Skeletal muscle satellite cell (primary cell): Measurements from ENCODE around the gene CLSTN1. TPM values are rescaled to one million over a fixed set of nuclear protein-coding genes. Genes with fewer than 3 reads are reported as not detected.

ENCODE experiments used
- H3K27me3 ChIP-seq: 2 replicates; pipeline ENCODE4 v1.7.0; 2013; ENCODE audit warnings: low read length; ENCODE audit not compliant: control insufficient read depth, insufficient read depth
- H3K36me3 ChIP-seq: 2 replicates; pipeline ENCODE4 v1.7.0; 2013; ENCODE audit warnings: mild to moderate bottlenecking, control low read depth, low read length; ENCODE audit not compliant: insufficient read depth
- H3K4me1 ChIP-seq: 2 replicates; pipeline ENCODE4 v1.7.0; 2013; ENCODE audit warnings: low read length; ENCODE audit not compliant: control insufficient read depth, insufficient read depth
- H3K4me2 ChIP-seq: 2 replicates; pipeline ENCODE4 v1.7.0; 2013; ENCODE audit warnings: mild to moderate bottlenecking, low read length
- H3K4me3 ChIP-seq: 2 replicates; pipeline ENCODE4 v1.7.0; 2013; ENCODE audit warnings: low read length
- H3K9ac ChIP-seq: 2 replicates; pipeline ENCODE4 v1.7.0; 2013; ENCODE audit warnings: mild to moderate bottlenecking, low read depth, low read length, moderate library complexity
- H3K9me3 ChIP-seq: replicated peaks from 2 replicates; pipeline ENCODE4 v1.7.0; 2013; ENCODE audit warnings: mild to moderate bottlenecking, control low read depth, low read length
- total RNA-seq: library from RNA; depleted of rRNA; stranded (reverse); fragments of >200 nt; gene quantifications from 2 replicates; pipeline ENCODE4 v1.2.3, GENCODE V29; 2012; rRNA removed

Gene CLSTN1
- total RNA-seq, result 52.2 and 57.3 TPM in 2 replicates

DNA sequence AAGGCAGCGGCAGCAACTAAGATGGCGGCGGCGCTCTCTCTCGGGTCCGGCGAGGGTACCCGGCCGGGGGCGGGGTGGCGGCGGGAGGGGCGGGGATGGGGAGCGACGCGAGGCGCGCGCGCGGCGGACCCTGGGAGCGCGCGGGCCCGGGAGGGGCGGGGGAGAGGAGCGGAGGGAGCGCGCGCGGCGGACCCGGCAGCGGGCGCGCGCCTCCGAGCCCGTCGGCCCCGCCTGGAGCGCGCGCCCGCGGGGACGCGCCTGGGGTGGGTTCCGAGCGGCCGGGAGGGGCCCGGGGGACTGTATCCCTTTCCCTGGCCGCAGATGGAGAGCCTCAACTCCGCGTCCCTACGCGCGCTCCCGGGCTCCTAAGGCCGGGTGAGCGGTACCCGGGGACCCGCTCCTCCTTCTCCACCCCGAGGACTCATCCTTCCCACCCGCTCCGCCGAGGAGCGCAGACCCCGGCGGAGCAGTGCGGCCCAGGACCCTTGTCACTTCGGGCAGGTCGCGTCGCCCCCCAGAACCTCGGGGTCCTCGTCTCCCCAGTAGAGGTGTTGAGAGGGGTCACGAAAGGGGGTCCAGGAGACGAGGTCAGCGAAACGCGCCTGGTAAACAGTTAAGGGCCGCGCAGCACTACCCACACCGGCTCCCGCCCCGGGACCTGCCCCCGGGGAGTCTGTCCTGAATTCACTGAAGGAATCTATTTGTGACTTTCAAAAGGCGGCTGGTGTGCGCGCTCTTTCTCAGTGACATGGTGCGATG, at the start of gene CLSTN1:
TSS of gene CLSTN1 (minus strand) at position 23 of the 759 bp plus-strand sequence. CDS start 232 bp downstream, outside the sequence.
- peak within 1 kb of the TSS; percentile 74 for H3K4me3 ChIP-seq
- no peaks in the 10 kb centered on the region for H3K9me3 ChIP-seq
- H3K36me3 ChIP-seq, result no peaks in the 10 kb centered on the region
- H3K27me3 ChIP-seq, result peaks cover 3% of the 10 kb centered on the region
- peak within 1 kb of the TSS; percentile 97 for H3K4me2 ChIP-seq
- H3K4me1 ChIP-seq, result peaks cover 25% of the 10 kb centered on the region
- H3K9ac ChIP-seq, result peak within 1 kb of the TSS; percentile 65

- H3K4me1 ChIP-seq, result peaks cover 12% of the 10 kb centered on the region
- H3K9me3 ChIP-seq, result no peaks in the 10 kb centered on the region
- no peak overlapping the region for H3K4me2 ChIP-seq
- no peaks in the 10 kb centered on the region for H3K36me3 ChIP-seq
- H3K4me3 ChIP-seq, result no peak overlapping the region
- no peak overlapping the region for H3K9ac ChIP-seq
- no peaks in the 10 kb centered on the region for H3K27me3 ChIP-seq
These were observed 49.6 kb upstream of the CLSTN1 start for GRCh38 chr1:9873385-9873784.

- no peaks in the 10 kb centered on the region for H3K27me3 ChIP-seq
- H3K9ac ChIP-seq, result peak overlapping the region; percentile 35
- no peaks in the 10 kb centered on the region for H3K9me3 ChIP-seq
- no peaks in the 10 kb centered on the region for H3K36me3 ChIP-seq
- H3K4me2 ChIP-seq, result peak overlapping the region; percentile 48
- no peak overlapping the region for H3K4me3 ChIP-seq
- peaks cover 12% of the 10 kb centered on the region for H3K4me1 ChIP-seq
These were observed 48.8 kb upstream of the CLSTN1 start for GRCh38 chr1:9872430-9873165.

GRCh38 chr1:9871707-9872425, 48.1 kb upstream of the CLSTN1 start:
- no peaks in the 10 kb centered on the region for H3K27me3 ChIP-seq
- no peaks in the 10 kb centered on the region for H3K36me3 ChIP-seq
- no peak overlapping the region for H3K4me2 ChIP-seq
- peaks cover 12% of the 10 kb centered on the region for H3K4me1 ChIP-seq
- no peak overlapping the region for H3K9ac ChIP-seq
- H3K9me3 ChIP-seq, result no peaks in the 10 kb centered on the region
- no peak overlapping the region for H3K4me3 ChIP-seq

DNA sequence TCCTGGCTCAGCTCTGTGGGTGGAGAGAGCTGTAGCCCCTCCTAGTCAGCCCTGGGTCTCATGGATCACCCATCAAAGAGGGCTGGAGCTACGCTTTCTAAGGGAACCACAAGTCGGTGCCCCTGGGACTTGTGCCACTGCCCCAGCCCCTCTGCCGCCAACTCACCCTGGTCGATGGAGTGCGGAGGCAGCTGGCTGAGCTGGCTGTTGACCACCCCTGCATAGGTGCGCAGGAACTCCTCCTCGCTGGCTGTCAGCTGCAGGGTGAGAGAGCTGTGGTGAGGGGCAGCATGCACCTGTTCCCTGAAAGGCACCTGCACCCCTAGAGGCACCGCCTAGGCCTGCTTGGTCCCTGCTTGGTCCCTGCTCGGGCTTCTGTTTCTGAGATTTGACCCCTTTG, 47.3 kb upstream of the CLSTN1 start:
- H3K4me1 ChIP-seq, result peaks cover 14% of the 10 kb centered on the region
- H3K9ac ChIP-seq, result no peak overlapping the region
- H3K4me3 ChIP-seq, result no peak overlapping the region
- H3K36me3 ChIP-seq, result no peaks in the 10 kb centered on the region
- H3K4me2 ChIP-seq, result no peak overlapping the region
- no peaks in the 10 kb centered on the region for H3K9me3 ChIP-seq
- H3K27me3 ChIP-seq, result no peaks in the 10 kb centered on the region

GRCh38 chr1:9870572-9870971, 46.8 kb upstream of the CLSTN1 start:
- Histone ChIP-seq H3K9me3 (no peaks in the 10 kb centered on the region), H3K27me3 (no peaks in the 10 kb centered on the region), H3K4me1 (peaks cover 18% of the 10 kb centered on the region), H3K9ac (no peak overlapping the region), H3K36me3 (no peaks in the 10 kb centered on the region), H3K4me2 (no peak overlapping the region), H3K4me3 (no peak overlapping the region)

DNA sequence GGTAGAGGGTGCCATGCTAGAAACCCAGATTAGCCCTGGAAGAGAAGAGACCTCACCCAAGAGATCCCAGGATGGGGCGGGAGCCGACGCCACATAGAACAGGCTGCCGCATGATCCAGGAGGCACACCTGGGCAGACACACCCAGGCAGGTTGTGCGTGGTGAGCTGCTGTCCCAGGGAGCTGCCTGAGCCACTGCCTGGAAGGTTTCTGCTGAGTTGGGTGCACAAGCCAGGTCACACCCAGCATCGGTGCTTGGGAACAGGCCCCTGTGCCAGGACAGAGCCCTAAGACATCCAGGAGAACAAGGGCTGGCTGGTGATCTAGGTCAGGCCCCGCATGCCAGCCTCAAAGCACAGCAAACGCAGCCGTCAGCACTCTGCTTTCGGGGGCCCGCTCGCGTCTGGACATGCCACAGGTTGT, 46.1 kb upstream of the CLSTN1 start:
- no peaks in the 10 kb centered on the region for H3K27me3 ChIP-seq
- H3K4me2 ChIP-seq, result no peak overlapping the region
- H3K36me3 ChIP-seq, result no peaks in the 10 kb centered on the region
- H3K9ac ChIP-seq, result no peak overlapping the region
- peaks cover 16% of the 10 kb centered on the region for H3K4me1 ChIP-seq
- H3K4me3 ChIP-seq, result no peak overlapping the region
- no peaks in the 10 kb centered on the region for H3K9me3 ChIP-seq

DNA sequence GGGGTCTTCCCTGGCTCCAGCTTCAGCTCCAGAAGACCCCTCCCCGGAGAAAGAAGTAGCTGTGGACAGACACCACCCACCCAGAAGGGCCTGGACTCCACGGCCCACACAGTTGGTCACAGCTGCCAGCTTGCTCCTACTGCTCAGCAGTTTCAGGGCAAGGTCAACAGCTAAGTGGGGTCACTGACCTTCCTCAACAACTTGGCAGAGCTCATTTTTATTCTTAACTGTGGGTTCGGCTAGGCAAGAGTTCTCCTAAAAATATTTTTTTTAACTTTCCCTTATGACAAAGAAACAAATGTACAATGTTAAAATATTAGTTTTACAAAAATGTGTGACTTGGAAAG, 44.5 kb upstream of the CLSTN1 start:
- Histone ChIP-seq H3K4me3 (no peak overlapping the region), H3K4me1 (peaks cover 16% of the 10 kb centered on the region), H3K9ac (no peak overlapping the region), H3K9me3 (no peaks in the 10 kb centered on the region), H3K36me3 (no peaks in the 10 kb centered on the region), H3K4me2 (no peak overlapping the region), H3K27me3 (no peaks in the 10 kb centered on the region)

GRCh38 chr1:9867408-9868243, 43.9 kb upstream of the CLSTN1 start:
- no peak overlapping the region for H3K9ac ChIP-seq
- no peak overlapping the region for H3K4me2 ChIP-seq
- H3K36me3 ChIP-seq, result no peaks in the 10 kb centered on the region
- peaks cover 10% of the 10 kb centered on the region for H3K4me1 ChIP-seq
- H3K4me3 ChIP-seq, result no peak overlapping the region
- no peaks in the 10 kb centered on the region for H3K27me3 ChIP-seq
- H3K9me3 ChIP-seq, result no peaks in the 10 kb centered on the region

GRCh38 chr1:9866836-9867235, 43.1 kb upstream of the CLSTN1 start:
- Histone ChIP-seq H3K27me3 (no peaks in the 10 kb centered on the region), H3K9me3 (no peaks in the 10 kb centered on the region), H3K4me2 (no peak overlapping the region), H3K36me3 (no peaks in the 10 kb centered on the region), H3K9ac (no peak overlapping the region), H3K4me3 (no peak overlapping the region), H3K4me1 (peaks cover 7% of the 10 kb centered on the region)

GRCh38 chr1:9865724-9866123, 42.0 kb upstream of the CLSTN1 start:
- H3K9ac ChIP-seq, result no peak overlapping the region
- no peaks in the 10 kb centered on the region for H3K36me3 ChIP-seq
- no peak overlapping the region for H3K4me2 ChIP-seq
- no peaks in the 10 kb centered on the region for H3K9me3 ChIP-seq
- H3K4me1 ChIP-seq, result peaks cover 7% of the 10 kb centered on the region
- H3K27me3 ChIP-seq, result no peaks in the 10 kb centered on the region
- no peak overlapping the region for H3K4me3 ChIP-seq
